GM21526 (cell line): ENCODE data around the gene ARHGEF10L.

Source experiments
- ATAC-seq: cut with Tn5 transposase; IDR thresholded peaks from one replicate; pipeline ENCODE4 v1.9.1; 2021; ENCODE audit warnings: moderate library complexity; ENCODE audit not compliant: unreplicated experiment, low FRiP score

The ARHGEF10L gene

GRCh38 chr1:17586172-17586964 is 46.9 kb downstream of the ARHGEF10L start:
- no peak for ATAC-seq

- ATAC-seq = no peak
Measured at GRCh38 chr1:17587693-17588047, 48.2 kb downstream of the ARHGEF10L start.

GRCh38 chr1:17588048-17588871 is 48.8 kb downstream of the ARHGEF10L start:
- no peak for ATAC-seq

GRCh38 chr1:17591814-17592430 is 52.4 kb downstream of the ARHGEF10L start:
- ATAC-seq = no peak

GRCh38 chr1:17594026-17594425 is 54.5 kb downstream of the ARHGEF10L start:
- no peak for ATAC-seq

- ATAC-seq = no peak
Measured at GRCh38 chr1:17594690-17595601, 55.4 kb downstream of the ARHGEF10L start.

- no peak for ATAC-seq
Measured at GRCh38 chr1:17595602-17595925, 56.1 kb downstream of the ARHGEF10L start.

GRCh38 chr1:17596186-17596585 is 56.7 kb downstream of the ARHGEF10L start:
- ATAC-seq = no peak

GRCh38 chr1:17596651-17597509 is 57.4 kb downstream of the ARHGEF10L start:
- no peak for ATAC-seq

GRCh38 chr1:17597651-17598050 is 58.2 kb downstream of the ARHGEF10L start:
- no peak for ATAC-seq

GRCh38 chr1:17598251-17598650 is 58.8 kb downstream of the ARHGEF10L start:
- no peak for ATAC-seq

GRCh38 chr1:17599291-17599953 is 59.9 kb downstream of the ARHGEF10L start:
- no peak for ATAC-seq

- no peak for ATAC-seq
Measured at GRCh38 chr1:17599954-17600300, 60.4 kb downstream of the ARHGEF10L start.

- ATAC-seq = no peak
Measured at GRCh38 chr1:17600321-17600720, 60.8 kb downstream of the ARHGEF10L start.

GRCh38 chr1:17601643-17602382 is 62.3 kb downstream of the ARHGEF10L start:
- no peak for ATAC-seq

- ATAC-seq = no peak
Measured at GRCh38 chr1:17603091-17603841, 63.8 kb downstream of the ARHGEF10L start.

GRCh38 chr1:17605582-17606344 is 66.3 kb downstream of the ARHGEF10L start:
- no peak for ATAC-seq
